ENCODE measurements around the gene HSPG2. TPM values are rescaled to one million over a fixed set of nuclear protein-coding genes. Genes with fewer than 3 reads are reported as not detected.

Gene HSPG2
- total and polyA plus RNA-seq, 11 donors: 164 to 608 (median 304) TPM

- no peak for TF ChIP-seq POLR2A (IDR thresholded peaks at IDR 0.05)
- no peak for TF ChIP-seq CTCF (IDR thresholded peaks at IDR 0.05)
- H3K27ac ChIP-seq: peak overlapping the region; percentile 72 to 98 (median 92)
- no peaks in the 10 kb centered on the region for H3K27me3 ChIP-seq
- peaks cover 0 to 15% (median 0%) of the 10 kb centered on the region in 9 donors for H3K36me3 ChIP-seq
- DNase-seq: peak in 1 of 5 donors; percentile 64
- peaks cover 28 to 100% (median 95%) of the 10 kb centered on the region in 12 donors for H3K4me1 ChIP-seq
- peak overlapping the region in 1 of 12 donors; percentile 10 for H3K4me3 ChIP-seq
- WGBS, 4 donors: 28 to 47% (median 44%) methylated on average over 2 of the region's 2 CpGs
- intact Hi-C loops (cut with DNase I): loop anchor here in 1 of 10 donors (2.0 kb wide), 1 partner anchor 13 kb away; no protein-coding TSS in a partner anchor
- no peaks in the 10 kb centered on the region for H3K9me3 ChIP-seq
- no peak for ATAC-seq
Observed at GRCh38 chr1:21926065-21926464, 11.0 kb downstream of the HSPG2 start.

- WGBS, 4 donors: 47 to 56% (median 50%) methylated on average over 8 of the region's 8 CpGs
Observed at GRCh38 chr1:21925334-21925940, 11.7 kb downstream of the HSPG2 start.

GRCh38 chr1:21924503-21925005 lies 12.6 kb downstream of the HSPG2 start:
- Histone ChIP-seq H3K9me3 (no peaks in the 10 kb centered on the region), H3K27ac (peak overlapping the region; percentile 72 to 98 (median 92)), H3K36me3 (peaks cover 0 to 17% (median 0%) of the 10 kb centered on the region in 9 donors), H3K4me3 (peak overlapping the region in 1 of 12 donors; percentile 4), H3K4me1 (peaks cover 28 to 100% (median 94%) of the 10 kb centered on the region in 12 donors), H3K27me3 (no peaks in the 10 kb centered on the region)
- TF ChIP-seq POLR2A (IDR thresholded peaks at IDR 0.05) (no peak), CTCF (IDR thresholded peaks at IDR 0.05) (no peak)
- DNase-seq (peak in 4 of 5 donors; percentile 73 to 86 (median 78)), ATAC-seq (peak in 3 of 4 donors; percentile 4 to 32 (median 15))
- intact Hi-C loops (cut with DNase I): loop anchor here in 1 of 10 donors (2.0 kb wide), 1 partner anchor 14 kb away; no protein-coding TSS in a partner anchor
- 37 to 49% (median 44%) methylated on average over 5 of the region's 5 CpGs for WGBS, 4 donors

More at GRCh38 chr1:21925334-21925940, 11.7 kb downstream of the HSPG2 start:
- H3K27me3 ChIP-seq: no peaks in the 10 kb centered on the region
- TF ChIP-seq POLR2A (IDR thresholded peaks at IDR 0.05) (no peak), CTCF (IDR thresholded peaks at IDR 0.05) (no peak)
- intact Hi-C loops (cut with DNase I): loop anchor here in 1 of 10 donors (2.0 kb wide), 1 partner anchor 15 kb away; no protein-coding TSS in a partner anchor
- H3K4me3 ChIP-seq: peak overlapping the region in 1 of 12 donors; percentile 4
- no peaks in the 10 kb centered on the region for H3K9me3 ChIP-seq
- H3K27ac ChIP-seq: peak overlapping the region; percentile 72 to 98 (median 92)
- ATAC-seq: no peak
- H3K4me1 ChIP-seq: peaks cover 28 to 100% (median 94%) of the 10 kb centered on the region in 12 donors
- H3K36me3 ChIP-seq: peaks cover 0 to 15% (median 0%) of the 10 kb centered on the region in 9 donors
- DNase-seq: no peak
